Smooth muscle cell of the pulmonary artery (primary cell): Measurements from ENCODE around the gene ZNF562. TPM values are rescaled to one million over a fixed set of nuclear protein-coding genes. Genes with fewer than 3 reads are reported as not detected.

Experiments
- total RNA-seq: library from RNA; depleted of rRNA; stranded (reverse); fragments of >200 nt; gene quantifications from 2 replicates; pipeline ENCODE4 v1.2.3, GENCODE V29; 2014

ZNF562 gene
- 18.0 and 25.0 TPM in 2 replicates for total RNA-seq

DNA sequence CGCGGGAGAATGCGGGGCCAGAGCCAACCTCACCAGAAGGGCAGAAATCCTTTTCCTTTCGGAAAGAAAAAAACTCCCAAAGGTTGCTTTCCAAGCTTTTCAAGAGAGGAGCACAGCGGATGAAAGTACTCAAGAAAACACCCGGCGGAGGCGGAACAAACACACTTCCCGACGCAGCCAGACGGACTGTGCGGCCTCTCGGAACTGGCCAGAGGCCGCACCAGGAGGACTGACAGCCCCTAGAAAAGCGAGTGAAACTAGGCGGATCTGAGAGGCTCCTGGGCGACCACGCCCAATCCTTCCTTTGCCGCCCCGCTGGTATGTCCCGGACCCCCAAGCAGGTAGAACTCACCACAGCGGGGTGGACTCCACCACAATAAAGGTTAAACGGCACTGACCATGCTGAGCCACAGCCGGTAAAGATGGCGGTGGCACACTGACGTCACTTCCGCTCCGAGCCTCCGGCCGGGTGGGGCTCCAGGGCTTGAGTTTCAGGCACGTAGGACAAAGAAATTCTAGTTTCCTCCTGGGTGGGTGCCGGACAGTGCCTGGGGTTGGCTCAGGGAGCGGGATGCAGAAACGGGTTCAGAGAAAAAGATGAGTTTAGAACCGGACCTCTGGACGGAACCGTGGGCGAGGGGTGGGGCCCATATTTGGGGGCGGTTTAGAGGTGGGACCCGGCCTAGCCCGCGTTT lies at the start of gene ZNF562:
Gene ZNF562 (minus strand): TSS at position 438 of the 695 bp plus-strand sequence. CDS start 14,356 bp downstream, outside the sequence.

DNA sequence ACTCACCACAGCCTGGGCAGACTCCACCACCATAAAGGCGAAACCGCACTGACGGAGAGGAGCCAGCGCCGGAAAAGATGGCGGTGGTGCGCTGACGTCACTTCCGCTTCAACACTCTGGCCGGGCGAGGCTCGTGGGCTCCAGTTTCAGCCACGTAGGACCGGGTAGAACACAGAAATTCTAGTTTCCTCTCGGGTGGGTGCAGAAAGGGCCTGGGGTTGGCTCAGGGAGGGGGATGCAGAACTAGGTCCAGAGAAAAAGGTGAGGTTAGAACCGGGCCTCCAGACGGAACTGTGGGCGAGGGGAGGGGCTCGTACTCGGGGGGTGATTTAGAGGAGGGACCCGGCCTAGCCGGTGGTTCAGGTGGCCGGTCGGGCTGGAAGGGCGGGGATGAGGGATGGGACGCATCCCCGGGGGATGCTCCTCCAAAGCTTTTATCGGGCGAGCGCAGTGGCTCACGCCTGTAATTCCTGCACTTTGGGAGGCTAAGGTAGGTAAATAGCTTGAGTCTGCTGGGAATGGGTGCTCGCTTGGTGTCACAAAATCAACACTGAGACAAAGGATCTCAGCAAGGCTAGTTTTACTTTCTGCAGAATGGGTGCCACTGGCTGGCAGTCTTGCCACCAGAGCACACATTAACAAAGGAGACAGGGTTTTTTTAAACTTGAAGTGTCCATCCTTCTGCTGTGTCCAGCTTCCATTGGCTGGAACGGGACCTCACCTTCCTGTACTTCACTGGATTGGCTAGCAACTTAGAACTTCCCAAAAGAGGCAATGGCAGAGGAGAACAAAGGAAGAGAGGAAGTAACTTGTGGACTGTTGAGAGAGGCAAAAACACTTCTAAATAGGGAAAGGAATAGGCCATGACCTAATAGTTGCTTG lies 53.5 kb downstream of the ZNF562 start, which contains the start of gene ZNF561:
Gene ZNF561 (minus strand): TSS at position 77 of the 882 bp plus-strand sequence. CDS start 1,776 bp downstream, outside the sequence.

Other genes starting within 250 kb of the ZNF562 start
- 6.2 and 8.7 TPM in 2 replicates for gene ZNF266, start 239.5 kb downstream of the ZNF562 start, total RNA-seq
- 0.33 and 1.1 TPM in 2 replicates for gene ZNF560, start 176.5 kb downstream of the ZNF562 start, total RNA-seq
- gene ZNF426, start 136.5 kb downstream of the ZNF562 start, total RNA-seq: 16.6 and 23.3 TPM in 2 replicates
- 28.0 and 38.9 TPM in 2 replicates for gene ZNF121, start 90.6 kb downstream of the ZNF562 start, total RNA-seq
- 39.2 and 42.5 TPM in 2 replicates for gene ZNF561, start 53.9 kb downstream of the ZNF562 start, total RNA-seq
- gene ZNF846, start 93.6 kb upstream of the ZNF562 start, total RNA-seq: 9.7 and 18.0 TPM in 2 replicates
- gene FBXL12, start 144.0 kb upstream of the ZNF562 start, total RNA-seq: 15.1 and 19.5 TPM in 2 replicates
- 88.2 and 107 TPM in 2 replicates for gene UBL5, start 152.8 kb upstream of the ZNF562 start, total RNA-seq
- 95.7 and 96.8 TPM in 2 replicates for gene PIN1, start 160.2 kb upstream of the ZNF562 start, total RNA-seq